Urothelium cell line (cell line): Measurements from ENCODE around the gene ADGRV1.
A peak's percentile ranks its signal among the peaks of the same experiment; 100 is the strongest.

Source experiments
- DNase-seq: peaks from one replicate; pipeline ENCODE4 v3.0.0; 2011; ENCODE audit warnings: low spot score, mixed read lengths
- FAIRE-seq: peaks from 2 replicates; lab custom pipeline; 2011; peaks lifted over from hg19 to GRCh38; lab: Jason Lieb, UNC

ADGRV1 gene

GRCh38 chr5:90930756-90931431, 372.3 kb downstream of the ADGRV1 start:
- FAIRE-seq (no peak), DNase-seq (no peak)

GRCh38 chr5:90932052-90932699, 373.6 kb downstream of the ADGRV1 start:
- DNase-seq (peak; percentile 42), FAIRE-seq (no peak)

GRCh38 chr5:90933298-90933697, 374.7 kb downstream of the ADGRV1 start:
- FAIRE-seq: no peak
- DNase-seq: no peak

GRCh38 chr5:90934091-90934719, 375.6 kb downstream of the ADGRV1 start:
- DNase-seq: no peak

GRCh38 chr5:90934738-90935137, 376.1 kb downstream of the ADGRV1 start:
- DNase-seq: no peak
- FAIRE-seq: no peak

More at GRCh38 chr5:90934091-90934719, 375.6 kb downstream of the ADGRV1 start:
- FAIRE-seq: no peak

GRCh38 chr5:90939211-90939610, 380.6 kb downstream of the ADGRV1 start:
- FAIRE-seq (no peak), DNase-seq (no peak)

- DNase-seq (peak; percentile 9), FAIRE-seq (no peak)
These were observed 381.8 kb downstream of the ADGRV1 start for GRCh38 chr5:90940227-90940995.

GRCh38 chr5:90941002-90941720, 382.6 kb downstream of the ADGRV1 start:
- FAIRE-seq: no peak
- no peak for DNase-seq

GRCh38 chr5:90944116-90944515, 385.5 kb downstream of the ADGRV1 start:
- DNase-seq: no peak

GRCh38 chr5:90947667-90948066, 389.1 kb downstream of the ADGRV1 start:
- FAIRE-seq (no peak), DNase-seq (no peak)

More at GRCh38 chr5:90944116-90944515, 385.5 kb downstream of the ADGRV1 start:
- FAIRE-seq: no peak

- no peak for FAIRE-seq
- no peak for DNase-seq
These were observed 390.4 kb downstream of the ADGRV1 start for GRCh38 chr5:90948969-90949368.

- DNase-seq: no peak
- FAIRE-seq: no peak
These were observed 391.1 kb downstream of the ADGRV1 start for GRCh38 chr5:90949469-90950358.

GRCh38 chr5:90955001-90955635, 396.5 kb downstream of the ADGRV1 start:
- FAIRE-seq (no peak), DNase-seq (no peak)

GRCh38 chr5:90956511-90957097, 398.0 kb downstream of the ADGRV1 start:
- DNase-seq: no peak
- no peak for FAIRE-seq

GRCh38 chr5:90957906-90958305, 399.3 kb downstream of the ADGRV1 start:
- no peak for FAIRE-seq

GRCh38 chr5:90959262-90959661, 400.7 kb downstream of the ADGRV1 start:
- DNase-seq (no peak), FAIRE-seq (no peak)

More at GRCh38 chr5:90957906-90958305, 399.3 kb downstream of the ADGRV1 start:
- no peak for DNase-seq

GRCh38 chr5:90962481-90962880, 403.9 kb downstream of the ADGRV1 start:
- FAIRE-seq: no peak
- DNase-seq: no peak

GRCh38 chr5:90965110-90965685, 406.6 kb downstream of the ADGRV1 start:
- no peak for FAIRE-seq
- no peak for DNase-seq
